ENCODE results near the gene KLRC1.

Gene KLRC1

DNA sequence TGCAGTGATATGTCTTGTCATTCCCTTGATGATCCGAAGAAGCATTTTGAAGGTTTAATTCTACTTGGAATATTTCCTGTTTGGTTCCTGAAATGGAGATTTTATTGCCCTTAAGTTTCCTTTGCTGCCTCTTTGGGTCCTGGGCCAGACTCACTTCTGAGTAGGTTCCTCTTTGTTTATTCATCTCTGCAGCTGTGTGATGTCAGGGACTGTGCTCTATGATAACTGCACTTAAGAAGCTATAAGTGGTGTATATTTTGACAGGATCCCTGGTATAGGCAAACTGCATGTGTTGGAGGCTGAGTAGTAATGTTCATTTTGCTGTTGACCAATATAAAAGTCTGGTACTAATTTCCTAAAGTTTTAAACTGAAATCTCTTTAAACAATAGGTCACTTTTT is 43.8 kb downstream of the KLRC1 start, which contains the start of gene KLRC4:
TSS of gene KLRC4 (minus strand) at position 366 of the 400 bp plus-strand sequence. CDS start at position 184, 182 bp downstream.
- peak; percentile 57 for DNase-seq

DNA sequence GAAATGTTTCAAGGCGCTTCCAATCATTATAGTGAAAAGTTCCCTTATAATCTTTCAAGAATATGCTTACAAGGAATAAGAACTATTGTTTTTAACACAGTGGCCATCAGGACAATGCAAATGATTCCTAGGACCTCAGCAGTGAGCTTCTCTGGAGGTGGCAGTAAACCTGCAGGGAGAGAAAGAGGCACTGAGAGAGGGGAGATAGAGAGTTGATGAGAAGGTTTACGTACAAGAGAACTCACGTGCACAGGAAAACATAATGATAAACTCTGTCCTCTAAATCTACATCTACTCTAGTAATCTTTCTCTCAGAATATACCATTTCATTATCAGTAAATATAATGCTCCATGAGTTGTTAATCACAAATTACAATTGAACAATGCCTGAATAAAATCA is 44.3 kb downstream of the KLRC1 start:
- DNase-seq = peak; percentile 22

DNA sequence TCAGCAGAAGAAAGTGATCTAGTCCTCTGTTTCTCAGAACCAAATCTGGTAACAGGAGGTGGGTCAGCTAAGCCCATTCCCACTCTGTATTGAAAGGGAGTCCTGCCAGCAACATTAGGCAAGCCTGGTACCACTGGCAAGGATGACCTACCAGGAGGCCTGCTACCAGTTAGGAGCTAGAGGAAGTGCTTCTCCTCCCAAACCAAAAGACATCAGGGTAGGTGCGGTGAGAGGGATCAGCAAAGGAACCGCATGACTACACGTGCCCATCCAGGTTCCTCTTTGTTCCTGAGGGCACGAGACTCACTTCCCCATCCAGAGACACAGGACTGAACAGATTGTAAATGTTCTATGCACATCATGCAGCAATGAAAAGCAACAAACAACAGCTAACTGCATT is 46.5 kb downstream of the KLRC1 start:
- DNase-seq = no peak

DNA sequence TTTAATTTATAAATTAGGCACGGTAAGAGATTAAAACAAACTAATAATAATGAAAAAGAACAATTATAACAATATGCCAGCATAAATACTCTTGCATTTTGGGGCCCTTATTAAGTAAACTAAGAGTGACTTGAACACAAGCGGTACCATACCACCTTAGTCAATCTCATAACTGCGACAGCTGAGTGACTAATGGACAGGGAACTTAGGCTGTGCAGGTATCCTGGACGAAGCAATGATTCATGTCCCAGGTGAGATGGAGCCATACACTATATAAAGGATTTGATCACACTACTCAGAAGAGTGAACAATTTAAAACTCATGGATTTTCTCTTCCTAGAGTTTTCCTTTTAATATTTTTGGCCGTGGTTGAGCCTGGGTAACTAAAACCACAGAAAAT is 47.9 kb downstream of the KLRC1 start:
- DNase-seq = no peak

DNA sequence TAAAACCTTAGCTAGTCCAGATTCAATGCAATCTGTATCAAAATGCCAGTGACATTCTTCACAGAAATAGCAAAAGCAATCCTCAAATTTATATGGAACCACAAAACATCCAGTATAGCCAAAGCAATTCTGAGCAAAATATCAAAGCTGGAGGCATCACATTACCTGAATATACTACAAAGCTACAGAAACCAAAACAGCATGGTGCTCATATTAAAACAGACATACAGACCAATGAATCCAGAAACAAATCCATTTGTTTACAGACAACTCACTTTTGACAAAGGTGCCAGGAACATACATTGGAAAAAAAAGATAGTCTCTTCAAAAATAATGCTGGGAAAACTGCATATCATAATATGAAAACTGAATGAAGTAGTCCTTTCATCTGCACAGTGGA is 48.4 kb downstream of the KLRC1 start:
- no peak for DNase-seq

DNA sequence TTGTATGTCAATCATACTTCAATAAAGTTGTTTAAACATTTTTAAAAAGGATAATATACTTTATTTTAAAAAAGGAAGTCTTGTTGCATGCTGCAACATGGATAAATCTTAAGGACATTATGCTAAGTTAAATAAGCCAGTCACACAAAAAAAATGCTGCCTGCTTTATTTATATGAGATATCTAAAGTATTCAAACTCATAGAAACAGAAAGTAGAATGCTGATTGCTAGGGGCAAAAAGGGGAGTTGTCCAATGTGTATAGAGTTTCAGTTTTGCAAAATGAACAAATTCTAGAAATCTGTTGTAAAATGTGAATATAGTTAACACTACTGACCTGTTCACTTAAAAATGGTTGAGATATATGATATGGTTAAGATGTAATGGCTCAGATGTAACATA is 52.3 kb downstream of the KLRC1 start:
- DNase-seq = no peak

DNA sequence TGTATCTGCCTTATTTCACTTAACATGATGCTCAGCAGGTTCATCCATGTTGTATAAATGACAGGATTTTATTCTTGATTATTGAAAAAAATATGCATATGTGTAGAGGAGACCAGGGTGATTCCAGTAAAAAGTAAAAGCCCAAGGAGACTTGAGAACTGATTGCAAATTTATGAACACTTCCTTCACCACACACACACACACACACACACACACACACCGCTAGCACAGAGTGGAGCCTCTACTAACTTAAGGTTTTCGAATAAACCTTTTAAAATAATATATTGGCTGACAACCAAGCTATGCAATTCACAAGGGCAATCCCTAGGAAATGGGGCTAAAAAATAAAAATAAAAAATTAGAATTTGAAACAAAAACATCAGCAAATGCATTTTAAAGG is 55.0 kb downstream of the KLRC1 start:
- DNase-seq = no peak

DNA sequence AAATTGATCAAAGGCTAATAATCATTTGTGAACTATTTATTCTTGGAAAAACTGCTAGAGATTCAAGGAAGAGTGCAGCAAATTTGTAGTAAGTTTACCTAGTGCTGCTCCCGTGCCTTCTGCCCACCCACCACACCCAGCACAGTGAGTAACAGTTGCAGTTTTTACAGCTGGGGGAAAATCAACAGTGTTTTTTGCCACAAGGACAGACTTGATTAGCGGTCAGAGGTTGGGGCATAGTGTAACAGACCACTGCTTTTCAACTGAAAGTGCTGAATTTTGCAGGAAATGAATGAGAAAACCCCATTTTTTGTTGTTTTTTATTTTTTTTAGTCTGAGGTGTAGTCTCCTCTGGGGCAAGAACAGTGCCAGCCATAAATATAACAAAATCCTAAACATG is 55.9 kb downstream of the KLRC1 start:
- peak; percentile 76 for DNase-seq

DNA sequence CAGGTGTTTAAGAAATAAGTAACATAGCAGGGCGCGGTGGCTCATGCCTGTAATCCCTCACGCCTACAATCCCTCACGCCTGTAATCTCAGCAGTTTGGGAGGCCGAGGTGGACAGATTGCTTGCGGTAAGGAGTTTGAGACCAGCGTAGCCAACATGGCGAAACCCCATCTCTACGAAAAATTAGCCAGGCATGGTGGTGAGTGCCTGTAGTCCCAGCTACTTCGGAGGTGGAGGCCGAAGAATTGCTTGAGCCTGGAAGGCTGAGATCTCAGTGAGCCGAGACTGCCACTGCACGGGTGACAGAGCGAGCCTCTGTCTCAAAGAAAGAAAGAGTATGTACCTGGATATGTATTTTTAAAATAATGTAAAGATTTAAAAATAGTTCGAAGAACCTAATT is 57.0 kb downstream of the KLRC1 start:
- DNase-seq = peak; percentile 61

Data from NCI-H146 (cell line).